HG03280 (cell line): ENCODE data around the gene CBY3.
"Not testable (repeated sequence)": the region's sequence is repeated elsewhere in the genome, so short reads cannot be mapped to it uniquely, and the experiment has no call there.

Experiments
- ATAC-seq: cut with Tn5 transposase; IDR thresholded peaks from one replicate; pipeline ENCODE4 v1.9.1; 2021; ENCODE audit warnings: mild to moderate bottlenecking, moderate library complexity; ENCODE audit not compliant: unreplicated experiment

CBY3 gene

GRCh38 chr5:179680780-179681401 is at the start of gene CBY3:
CBY3 (minus strand) TSS chr5:179681034; CDS start chr5:179680918, 116 bp downstream.
- ATAC-seq: no peak

GRCh38 chr5:179730356-179730755 is 49.5 kb upstream of the CBY3 start:
- ATAC-seq: no peak

GRCh38 chr5:179729727-179730126 is 48.9 kb upstream of the CBY3 start:
- ATAC-seq: no peak

GRCh38 chr5:179729303-179729702 is 48.5 kb upstream of the CBY3 start:
- no peak for ATAC-seq

GRCh38 chr5:179727106-179727505 is 46.3 kb upstream of the CBY3 start:
- ATAC-seq: no peak

GRCh38 chr5:179724163-179724562 is 43.3 kb upstream of the CBY3 start:
- no peak for ATAC-seq

GRCh38 chr5:179720222-179720621 is 39.4 kb upstream of the CBY3 start:
- ATAC-seq: no peak

GRCh38 chr5:179716286-179716685 is 35.5 kb upstream of the CBY3 start:
- no peak for ATAC-seq

- ATAC-seq: no peak
These were observed 19.6 kb upstream of the CBY3 start for GRCh38 chr5:179700401-179700918.

GRCh38 chr5:179699616-179700237 is 18.9 kb upstream of the CBY3 start:
- no peak for ATAC-seq

GRCh38 chr5:179698935-179699615 is 18.2 kb upstream of the CBY3 start, which contains the start of gene CANX:
CANX (plus strand) TSS chr5:179698967; CDS start chr5:179705682, 6,715 bp downstream.
- ATAC-seq: no peak

GRCh38 chr5:179697993-179698934 is 17.4 kb upstream of the CBY3 start:
- peak; percentile 91 for ATAC-seq

- not testable (repeated sequence) for ATAC-seq
These were observed 16.7 kb upstream of the CBY3 start for GRCh38 chr5:179697543-179697942.

- ATAC-seq: no peak
These were observed 16.3 kb upstream of the CBY3 start for GRCh38 chr5:179697108-179697507.

GRCh38 chr5:179696603-179697002 is 15.8 kb upstream of the CBY3 start:
- ATAC-seq: no peak

GRCh38 chr5:179694561-179694960 is 13.7 kb upstream of the CBY3 start:
- no peak for ATAC-seq

- ATAC-seq: not testable (repeated sequence)
These were observed 8.4 kb upstream of the CBY3 start for GRCh38 chr5:179689212-179689611.

- ATAC-seq: no peak
These were observed 637 bp downstream of the CBY3 start for GRCh38 chr5:179680014-179680779.

GRCh38 chr5:179679014-179679674 is 1.7 kb downstream of the CBY3 start:
- ATAC-seq: peak; percentile 26
